Activated gamma-delta T cell treated with anti-CD3 and anti-CD28 coated beads, Interleukin-2, amount 50 U/mL, for 16 hours (primary cell): Measurements from ENCODE around the gene PLIN3.
"Not testable (repeated sequence)": the region's sequence is repeated elsewhere in the genome, so short reads cannot be mapped to it uniquely, and the experiment has no call there.

Source experiments
- DNase-seq: peaks from one replicate; pipeline ENCODE4 v3.0.0-alpha.2; 2020; ENCODE audit warnings: low read depth

The PLIN3 gene

GRCh38 chr19:4867534-4868285, at the start of gene PLIN3:
Gene PLIN3, minus strand, starts transcription at chr19:4867667. Its CDS starts 6,273 bp downstream, at chr19:4861394.
- peak; percentile 78 for DNase-seq

- peak; percentile 30 for DNase-seq
Observed at GRCh38 chr19:4916292-4917082, 49.0 kb upstream of the PLIN3 start.

- peak; percentile 60 for DNase-seq
Observed at GRCh38 chr19:4914736-4915501, 47.5 kb upstream of the PLIN3 start.

GRCh38 chr19:4913996-4914735, 46.7 kb upstream of the PLIN3 start:
- no peak for DNase-seq

GRCh38 chr19:4911786-4912672, 44.6 kb upstream of the PLIN3 start:
- peak; percentile 53 for DNase-seq

GRCh38 chr19:4911314-4911713, 43.8 kb upstream of the PLIN3 start:
- DNase-seq: no peak

GRCh38 chr19:4910594-4911281, 43.3 kb upstream of the PLIN3 start:
- DNase-seq: no peak

GRCh38 chr19:4909897-4910593, 42.6 kb upstream of the PLIN3 start:
- DNase-seq: peak; percentile 89

- no peak for DNase-seq
Observed at GRCh38 chr19:4909156-4909896, 41.9 kb upstream of the PLIN3 start, which contains the start of gene UHRF1. Gene UHRF1, plus strand, starts transcription at chr19:4909501. Its CDS starts 1,385 bp downstream, at chr19:4910886.

GRCh38 chr19:4908781-4909155, 41.3 kb upstream of the PLIN3 start:
- DNase-seq: no peak

GRCh38 chr19:4908360-4908759, 40.9 kb upstream of the PLIN3 start:
- no peak for DNase-seq

- DNase-seq: no peak
Observed at GRCh38 chr19:4906963-4907362, 39.5 kb upstream of the PLIN3 start.

- DNase-seq: no peak
Observed at GRCh38 chr19:4904481-4904880, 37.0 kb upstream of the PLIN3 start.

GRCh38 chr19:4902796-4903195, 35.3 kb upstream of the PLIN3 start, which contains the start of gene ARRDC5:
Gene ARRDC5, minus strand, starts transcription at chr19:4902896. Its CDS starts 71 bp downstream, at chr19:4902825.
- no peak for DNase-seq

GRCh38 chr19:4900879-4901278, 33.4 kb upstream of the PLIN3 start:
- DNase-seq: not testable (repeated sequence)

GRCh38 chr19:4897146-4897545, 29.7 kb upstream of the PLIN3 start:
- DNase-seq: no peak

GRCh38 chr19:4896372-4896771, 28.9 kb upstream of the PLIN3 start:
- no peak for DNase-seq

GRCh38 chr19:4892962-4893361, 25.5 kb upstream of the PLIN3 start:
- DNase-seq: not testable (repeated sequence)

GRCh38 chr19:4891066-4891465, 23.6 kb upstream of the PLIN3 start:
- no peak for DNase-seq
